ENCODE data around the gene SEPHS2.

DNA sequence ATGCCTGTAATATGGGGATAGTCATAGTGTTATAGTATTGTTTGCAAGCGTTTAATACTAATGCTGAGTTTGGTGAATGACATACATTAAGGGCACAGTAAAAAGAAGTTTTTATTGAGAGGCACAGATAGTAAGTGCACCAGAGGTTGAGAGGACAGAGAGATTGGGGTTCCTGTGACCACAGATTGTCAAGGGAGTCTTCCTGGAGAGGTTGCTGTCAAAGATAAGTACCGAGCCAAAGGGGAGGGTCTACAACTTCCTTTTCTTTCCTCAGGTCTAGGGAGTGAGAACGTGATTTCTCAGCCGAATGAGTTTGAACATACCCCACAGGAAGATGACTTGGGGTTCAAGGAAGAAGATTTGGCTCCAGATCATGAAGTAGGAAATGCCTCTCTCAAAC lies 48.6 kb downstream of the SEPHS2 start:
- TF ChIP-seq CTBP1 (IDR thresholded peaks at IDR 0.05; ENCODE audit: borderline replicate concordance) (no peak), SUZ12 (IDR thresholded peaks at IDR 0.05) (no peak), SP1 (IDR thresholded peaks at IDR 0.05) (no peak), FOXK2 (IDR thresholded peaks at IDR 0.05) (no peak)
